GM12878 (cell line): ENCODE data around the gene RINT1. TPM values are rescaled to one million over a fixed set of nuclear protein-coding genes. Genes with fewer than 3 reads are reported as not detected.

ENCODE experiments used
- ATAC-seq: fragments of 200-7000 bp; cut with Tn5 transposase; 3 replicates; pipeline ENCODE4 v1.9.1; 2020; ENCODE audit warnings: mild to moderate bottlenecking, moderate library complexity
- BruUV-seq: library from RNA; stranded (reverse); fragments of 400-500 nt; replicated peaks from 2 replicates; lab custom pipeline; 2021; lab: Mats Ljungman, UMichigan
- CTCF ChIA-PET: fragments of 300-600 bp; sonication (Branson Sonifier 250); formaldehyde crosslinking; extraction: SDS; loops from one replicate; lab custom pipeline; 2021; ENCODE audit warnings: inconsistent platforms; lab: Yijun Ruan, JAX
- POLR2A ChIA-PET: fragments of 350-600 bp; formaldehyde crosslinking; extraction: SDS; loops from one replicate; lab custom pipeline; 2021; ENCODE audit warnings: inconsistent platforms; lab: Charles Lee
- RAD21 ChIA-PET: fragments of 300-600 bp; sonication (Branson Sonifier 250); formaldehyde crosslinking; loops from one replicate; lab custom pipeline; 2023; ENCODE audit warnings: antibody characterized with exemption; ENCODE audit not compliant: unreplicated experiment; lab: Charles Lee
- SMC1A ChIA-PET: fragments of 300-600 bp; sonication (Branson Sonifier 250); formaldehyde crosslinking; loops from one replicate; lab custom pipeline; 2023; ENCODE audit not compliant: unreplicated experiment, uncharacterized antibody; lab: Charles Lee
- DNase-seq: peaks from one replicate; pipeline ENCODE4 v3.0.0-alpha.2; 2011; ENCODE audit warnings: low read depth, low spot score
- FAIRE-seq: peaks from 3 replicates; lab custom pipeline; 2011; peaks lifted over from hg19 to GRCh38; lab: Jason Lieb, UNC
- H2AFZ ChIP-seq: 2 replicates; pipeline ENCODE4 v1.6.0; 2011; ENCODE audit warnings: low read depth, low read length, control low read depth; ENCODE audit not compliant: control insufficient read depth
- H3K27ac ChIP-seq: 2 replicates; pipeline ENCODE4 v1.5.1; 2011; ENCODE audit warnings: control low read depth; ENCODE audit not compliant: control insufficient read depth, insufficient read depth
- H3K27me3 ChIP-seq, 2 experiments: replicated peaks in 1 of 2; 2 replicates each; pipeline versions ENCODE4 v1.6.0 to v1.6.1; 2011; ENCODE audit warnings: low read length in 1 of 2; ENCODE audit not compliant: control insufficient read depth in 2 of 2, insufficient read depth in 2 of 2
- H3K36me3 ChIP-seq, 2 experiments: 2 replicates each; pipeline ENCODE4 v1.5.1; 2011; ENCODE audit warnings: low read length in 1 of 2; ENCODE audit not compliant: control insufficient read depth in 2 of 2, insufficient read depth in 2 of 2
- H3K4me1 ChIP-seq: 2 replicates; pipeline ENCODE4 v1.6.1; 2011; ENCODE audit warnings: mild to moderate bottlenecking, low read length, moderate library complexity, mixed read lengths; ENCODE audit not compliant: control insufficient read depth, insufficient read depth
- H3K4me2 ChIP-seq: 2 replicates; pipeline ENCODE4 v1.6.0; 2011; ENCODE audit warnings: control low read depth; ENCODE audit not compliant: control insufficient read depth, insufficient read depth
- H3K4me3 ChIP-seq: fragments of 200-600 bp; sonication (generic); 2 replicates; pipeline ENCODE4 v1.5.1; 2016
- H3K79me2 ChIP-seq: 2 replicates; pipeline ENCODE4 v1.6.0; 2011; ENCODE audit warnings: low read length; ENCODE audit not compliant: control insufficient read depth, insufficient read depth
- H3K9ac ChIP-seq: 2 replicates; pipeline ENCODE4 v1.8.0; 2011; ENCODE audit warnings: low read length, control low read depth, mixed read lengths; ENCODE audit not compliant: control insufficient read depth, insufficient read depth
- H3K9me3 ChIP-seq: replicated peaks from 3 replicates; pipeline ENCODE4 v1.5.1; 2011; ENCODE audit warnings: mild to moderate bottlenecking, low read length; ENCODE audit not compliant: control insufficient read depth, insufficient read depth
- H4K20me1 ChIP-seq: 2 replicates; pipeline ENCODE4 v1.6.0; 2011; ENCODE audit not compliant: control insufficient read depth, insufficient read depth
- ATF7 ChIP-seq: fragments of 450-650 bp; IDR thresholded peaks from 2 replicates; pipeline ENCODE4 v1.6.1; 2016; ENCODE audit warnings: low read depth, mild to moderate bottlenecking
- CEBPB ChIP-seq, 2 experiments: fragments of 150-350 bp in 1 of 2; IDR thresholded peaks; 2 replicates each; pipeline ENCODE4 v1.6.1; 2012 to 2014; ENCODE audit warnings: low read depth in 2 of 2, low read length in 2 of 2, borderline replicate concordance in 1 of 2, inconsistent platforms in 1 of 2
- EED ChIP-seq: sonication (generic); IDR thresholded peaks from 2 replicates; pipeline ENCODE4 v1.6.1; 2016; ENCODE audit warnings: antibody characterized with exemption, low read depth
- GATAD2B ChIP-seq: fragments of 450-650 bp; conservative IDR thresholded peaks from 2 replicates; pipeline ENCODE4 v1.6.1; 2017; ENCODE audit warnings: low read depth, mild to moderate bottlenecking, moderate library complexity
- NFIC ChIP-seq: IDR thresholded peaks from 2 replicates; pipeline ENCODE4 v1.6.1; 2012; ENCODE audit warnings: low read depth, mild to moderate bottlenecking, inconsistent platforms, low read length, moderate library complexity
- SPI1 ChIP-seq: IDR thresholded peaks from 2 replicates; pipeline ENCODE4 v1.6.1; 2011; ENCODE audit warnings: low read depth, mild to moderate bottlenecking, low read length, moderate library complexity, borderline replicate concordance; ENCODE audit not compliant: insufficient read depth
- ZZZ3 ChIP-seq: IDR thresholded peaks from 2 replicates; pipeline ENCODE4 v1.6.1; 2011; ENCODE audit warnings: low read depth; ENCODE audit not compliant: control insufficient read depth, insufficient read length
- WGBS: methylation state at CpG from one replicate; pipeline ENCODE4 v1.1.6; 2016; ENCODE audit warnings: low lambda C conversion rate; ENCODE audit not compliant: insufficient replicate concordance, insufficient coverage; ENCODE audit errors: missing lambda C conversion rate; 5-methylcytosine and 5-hydroxymethylcytosine counted together
- in situ Hi-C: fragments of 300-500 bp; cut with MboI; formaldehyde crosslinking; loops from 9 replicates; pipeline ENCODE4 v1.14.3; 2018; ENCODE audit warnings: mixed read lengths
- intact Hi-C: fragments of 100-400 bp; cut with micrococcal nuclease; formaldehyde crosslinking; loops from one replicate; pipeline ENCODE4 v1.14.2; 2022; ENCODE audit not compliant: unreplicated experiment
- polyA plus RNA-seq, 11 experiments: library from polyadenylated mRNA; depleted of rRNA in 4 of 11; unstranded in 6 of 11; stranded (reverse) in 5 of 11; fragments of >200 nt; fragmentation: Nextera tagmentation in 4 of 11; fragmentation: Illumina TruSeq in 1 of 11; extraction: Ambion mirVana in 4 of 11; extraction: Trizol in 1 of 11; gene quantifications; 1 replicate in 1 of 11; 2 replicates in 10 of 11; pipeline versions ENCODE4 v1.2.1 to v1.2.3, GENCODE V29; 2011 to 2016; ENCODE audit warnings: inconsistent platforms in 2 of 11, missing spikeins in 2 of 11, low read depth in 1 of 11
- total RNA-seq, 4 experiments: library from RNA; depleted of rRNA in 3 of 4; stranded (reverse); fragments of >200 nt in 3 of 4; fragmentation: Illumina TruSeq in 1 of 4; extraction: Trizol in 1 of 4; gene quantifications; 2 replicates each; pipeline versions ENCODE4 v1.2.1 to v1.2.3, GENCODE V29; 2013 to 2021
- TF ChIP-seq, protein P1 (sequence below), 3 experiments: IDR thresholded peaks in 2 of 3; conservative IDR thresholded peaks in 1 of 3; 2 replicates each; pipeline ENCODE4 v1.5.1; 2011; ENCODE audit warnings: low read depth in 3 of 3, low read length in 3 of 3, mild to moderate bottlenecking in 3 of 3, control low read depth in 2 of 3, moderate library complexity in 2 of 3, inconsistent platforms in 1 of 3, mixed read lengths in 1 of 3; ENCODE audit not compliant: control insufficient read depth in 2 of 3, insufficient read depth in 1 of 3; ENCODE audit errors: extremely low read depth in 1 of 3

RINT1 gene
- total and polyA plus RNA-seq, 10 of the 15 experiments (the other 5 are each of a cell fraction or from before 2014, with no cell fraction given): 6.7 to 32.3 (median 17.3) TPM

DNA sequence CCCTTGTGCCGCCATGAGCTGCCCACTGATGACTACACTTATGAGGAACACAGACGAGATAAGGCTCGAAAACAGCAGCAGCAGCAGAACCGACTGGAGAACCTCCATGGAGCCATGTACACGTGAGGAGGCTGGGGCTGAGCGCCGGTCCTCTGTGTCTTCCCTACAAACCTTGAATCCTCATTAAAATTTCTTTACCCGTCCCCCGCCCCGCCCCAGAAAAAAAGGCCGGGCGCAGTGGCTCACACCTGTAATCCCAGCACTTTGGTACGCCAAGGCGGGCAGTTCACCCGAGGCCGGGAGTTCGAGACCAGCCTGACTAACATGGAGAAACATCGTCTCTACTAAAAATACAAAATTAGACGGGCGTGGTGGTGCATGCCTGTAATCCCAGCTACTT is 1.5 kb upstream of the RINT1 start:
- DNase-seq (no peak), ATAC-seq (no peak), FAIRE-seq (no peak)
- TF ChIP-seq EED (no peak), GATAD2B (no peak), ATF7 (no peak), CEBPB (IDR thresholded peaks at IDR 0.05; ENCODE audit: borderline replicate concordance in 1 of 2, low read depth in 2 of 2, low read length in 2 of 2) (no peak), ZZZ3 (no peak), SPI1 (no peak), NFIC (no peak)
- TF ChIP-seq, protein P1, sequence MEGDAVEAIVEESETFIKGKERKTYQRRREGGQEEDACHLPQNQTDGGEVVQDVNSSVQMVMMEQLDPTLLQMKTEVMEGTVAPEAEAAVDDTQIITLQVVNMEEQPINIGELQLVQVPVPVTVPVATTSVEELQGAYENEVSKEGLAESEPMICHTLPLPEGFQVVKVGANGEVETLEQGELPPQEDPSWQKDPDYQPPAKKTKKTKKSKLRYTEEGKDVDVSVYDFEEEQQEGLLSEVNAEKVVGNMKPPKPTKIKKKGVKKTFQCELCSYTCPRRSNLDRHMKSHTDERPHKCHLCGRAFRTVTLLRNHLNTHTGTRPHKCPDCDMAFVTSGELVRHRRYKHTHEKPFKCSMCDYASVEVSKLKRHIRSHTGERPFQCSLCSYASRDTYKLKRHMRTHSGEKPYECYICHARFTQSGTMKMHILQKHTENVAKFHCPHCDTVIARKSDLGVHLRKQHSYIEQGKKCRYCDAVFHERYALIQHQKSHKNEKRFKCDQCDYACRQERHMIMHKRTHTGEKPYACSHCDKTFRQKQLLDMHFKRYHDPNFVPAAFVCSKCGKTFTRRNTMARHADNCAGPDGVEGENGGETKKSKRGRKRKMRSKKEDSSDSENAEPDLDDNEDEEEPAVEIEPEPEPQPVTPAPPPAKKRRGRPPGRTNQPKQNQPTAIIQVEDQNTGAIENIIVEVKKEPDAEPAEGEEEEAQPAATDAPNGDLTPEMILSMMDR (IDR thresholded peaks at IDR 0.05 in 2 of 3, conservative IDR thresholded peaks at IDR 0.05 in 1 of 3; ENCODE audit: control insufficient read depth in 2 of 3, extremely low read depth in 1 of 3, insufficient read depth in 1 of 3, low read depth in 3 of 3, low read length in 3 of 3): no peak
- BruUV-seq: no TSS peak
- Histone ChIP-seq H3K4me1 (peaks cover 3% of the 10 kb centered on the region), H3K9ac (no peak overlapping the region), H3K27ac (no peak overlapping the region), H3K27me3 (no peaks in the 10 kb centered on the region), H3K4me3 (no peak overlapping the region), H2AFZ (no peak overlapping the region), H3K36me3 (no peaks in the 10 kb centered on the region), H3K9me3 (no peaks in the 10 kb centered on the region), H3K4me2 (no peak overlapping the region), H3K79me2 (peaks cover 19% of the 10 kb centered on the region), H4K20me1 (no peaks in the 10 kb centered on the region)
- RAD21 ChIA-PET: no interaction called here
- intact Hi-C loops: loop anchor here (5.0 kb wide), 1 partner anchor 57 kb away; no protein-coding TSS in a partner anchor
- in situ Hi-C loops: no loop called here
- 97% methylated on average over 20 of the region's 20 CpGs for WGBS
- SMC1A ChIA-PET: no interaction called here
- POLR2A ChIA-PET: no interaction called here
- CTCF ChIA-PET: no interaction called here
